Ishikawa (cell line): ENCODE results near the gene IQGAP1.
A peak's percentile ranks its signal among the peaks of the same experiment; 100 is the strongest.

ENCODE experiments used
- CEBPB ChIP-seq: IDR thresholded peaks from 2 replicates; pipeline ENCODE4 v1.6.1; 2012
- CREB1 ChIP-seq: IDR thresholded peaks from 2 replicates; pipeline ENCODE4 v1.6.1; 2012; ENCODE audit warnings: low read depth
- EGR1 ChIP-seq: IDR thresholded peaks from 2 replicates; pipeline ENCODE4 v1.6.1; 2012
- EP300 ChIP-seq: IDR thresholded peaks from 2 replicates; pipeline ENCODE4 v1.6.1; 2012; ENCODE audit warnings: borderline replicate concordance
- MAX ChIP-seq: IDR thresholded peaks from 2 replicates; pipeline ENCODE4 v1.6.1; 2012
- NFIC ChIP-seq: IDR thresholded peaks from 2 replicates; pipeline ENCODE4 v1.6.1; 2012
- RAD21 ChIP-seq: IDR thresholded peaks from 2 replicates; pipeline ENCODE4 v1.6.1; 2012; ENCODE audit warnings: low read depth
- REST ChIP-seq: IDR thresholded peaks from 2 replicates; pipeline ENCODE4 v1.6.1; 2012; ENCODE audit warnings: low read depth, mild to moderate bottlenecking
- TAF1 ChIP-seq: IDR thresholded peaks from 2 replicates; pipeline ENCODE4 v1.6.1; 2012; ENCODE audit warnings: low read depth, mild to moderate bottlenecking
- TCF12 ChIP-seq: IDR thresholded peaks from 2 replicates; pipeline ENCODE4 v1.6.1; 2012; ENCODE audit warnings: low read depth
- TEAD4 ChIP-seq: IDR thresholded peaks from 2 replicates; pipeline ENCODE4 v1.6.1; 2012
- ZBTB7A ChIP-seq: IDR thresholded peaks from 2 replicates; pipeline ENCODE4 v1.6.1; 2012; ENCODE audit warnings: low read depth
- TF ChIP-seq, protein P1 (sequence below): IDR thresholded peaks from 2 replicates; pipeline ENCODE4 v1.6.1; 2012

- TF ChIP-seq REST (no peak), EP300 (no peak), MAX (peak; percentile 63; the same call in 1 of the 2 replicates), CEBPB (peak; percentile 69; the same call in 1 of the 2 replicates), TAF1 (no peak), TEAD4 (peak; percentile 11), TCF12 (peak; percentile 55; the same call in 1 of the 2 replicates), RAD21 (no peak), EGR1 (no peak), CREB1 (no peak), NFIC (no peak), ZBTB7A (no peak)
- TF ChIP-seq, protein P1, sequence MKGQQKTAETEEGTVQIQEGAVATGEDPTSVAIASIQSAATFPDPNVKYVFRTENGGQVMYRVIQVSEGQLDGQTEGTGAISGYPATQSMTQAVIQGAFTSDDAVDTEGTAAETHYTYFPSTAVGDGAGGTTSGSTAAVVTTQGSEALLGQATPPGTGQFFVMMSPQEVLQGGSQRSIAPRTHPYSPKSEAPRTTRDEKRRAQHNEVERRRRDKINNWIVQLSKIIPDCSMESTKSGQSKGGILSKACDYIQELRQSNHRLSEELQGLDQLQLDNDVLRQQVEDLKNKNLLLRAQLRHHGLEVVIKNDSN: peak; percentile 88
Observed at GRCh38 chr15:90412356-90413194, 24.5 kb downstream of the IQGAP1 start.
